Fibroblast of pulmonary artery (primary cell): ENCODE data around the gene FRA10AC1.
A peak's percentile ranks its signal among the peaks of the same experiment; 100 is the strongest.

ENCODE experiments used
- DNase-seq: peaks from one replicate; pipeline ENCODE4 v3.0.0-alpha.2; 2010; ENCODE audit warnings: low read depth
- H3K4me3 ChIP-seq: replicated peaks from 2 replicates; pipeline ENCODE4 v1.5.1; 2011; ENCODE audit warnings: low read depth, mild to moderate bottlenecking, control low read depth, low read length, moderate library complexity
- TF ChIP-seq, protein P1 (sequence below): IDR thresholded peaks from 2 replicates; pipeline ENCODE4 v1.5.1; 2011; ENCODE audit warnings: mild to moderate bottlenecking, control low read depth, low read length, inconsistent platforms; ENCODE audit errors: missing control alignments

The FRA10AC1 gene

DNA sequence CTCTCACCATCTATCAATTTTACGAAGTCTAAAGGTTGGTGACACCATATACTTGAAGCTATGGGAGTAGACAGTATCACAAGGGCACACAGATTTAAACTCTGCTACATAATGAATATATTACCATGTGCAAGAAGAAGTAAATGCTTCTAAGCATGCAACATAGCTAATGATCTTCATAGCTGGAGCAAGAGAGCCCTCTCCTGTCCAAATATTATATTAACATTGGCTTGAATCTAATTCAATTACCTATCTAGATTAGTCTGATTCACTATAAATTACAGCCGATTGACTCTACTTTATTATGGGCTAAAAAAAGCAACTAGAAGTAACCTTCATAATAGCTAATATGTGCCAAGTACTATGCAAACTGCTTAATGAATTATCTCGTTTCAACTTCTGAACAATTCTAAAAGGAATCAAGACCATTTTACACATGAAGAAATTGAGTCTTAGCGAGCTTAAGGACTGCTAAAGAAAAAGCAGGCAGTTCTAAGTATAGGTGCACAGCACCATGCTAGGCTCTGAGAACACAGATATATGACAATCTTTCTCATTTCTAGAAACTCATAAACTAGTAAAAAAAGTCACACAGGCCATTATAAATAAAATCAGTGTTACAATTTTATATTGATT lies 21.9 kb downstream of the FRA10AC1 start:
- TF ChIP-seq, protein P1, sequence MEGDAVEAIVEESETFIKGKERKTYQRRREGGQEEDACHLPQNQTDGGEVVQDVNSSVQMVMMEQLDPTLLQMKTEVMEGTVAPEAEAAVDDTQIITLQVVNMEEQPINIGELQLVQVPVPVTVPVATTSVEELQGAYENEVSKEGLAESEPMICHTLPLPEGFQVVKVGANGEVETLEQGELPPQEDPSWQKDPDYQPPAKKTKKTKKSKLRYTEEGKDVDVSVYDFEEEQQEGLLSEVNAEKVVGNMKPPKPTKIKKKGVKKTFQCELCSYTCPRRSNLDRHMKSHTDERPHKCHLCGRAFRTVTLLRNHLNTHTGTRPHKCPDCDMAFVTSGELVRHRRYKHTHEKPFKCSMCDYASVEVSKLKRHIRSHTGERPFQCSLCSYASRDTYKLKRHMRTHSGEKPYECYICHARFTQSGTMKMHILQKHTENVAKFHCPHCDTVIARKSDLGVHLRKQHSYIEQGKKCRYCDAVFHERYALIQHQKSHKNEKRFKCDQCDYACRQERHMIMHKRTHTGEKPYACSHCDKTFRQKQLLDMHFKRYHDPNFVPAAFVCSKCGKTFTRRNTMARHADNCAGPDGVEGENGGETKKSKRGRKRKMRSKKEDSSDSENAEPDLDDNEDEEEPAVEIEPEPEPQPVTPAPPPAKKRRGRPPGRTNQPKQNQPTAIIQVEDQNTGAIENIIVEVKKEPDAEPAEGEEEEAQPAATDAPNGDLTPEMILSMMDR: peak; percentile 39
- H3K4me3 ChIP-seq: no peak overlapping the region
- peak; percentile 63 for DNase-seq

DNA sequence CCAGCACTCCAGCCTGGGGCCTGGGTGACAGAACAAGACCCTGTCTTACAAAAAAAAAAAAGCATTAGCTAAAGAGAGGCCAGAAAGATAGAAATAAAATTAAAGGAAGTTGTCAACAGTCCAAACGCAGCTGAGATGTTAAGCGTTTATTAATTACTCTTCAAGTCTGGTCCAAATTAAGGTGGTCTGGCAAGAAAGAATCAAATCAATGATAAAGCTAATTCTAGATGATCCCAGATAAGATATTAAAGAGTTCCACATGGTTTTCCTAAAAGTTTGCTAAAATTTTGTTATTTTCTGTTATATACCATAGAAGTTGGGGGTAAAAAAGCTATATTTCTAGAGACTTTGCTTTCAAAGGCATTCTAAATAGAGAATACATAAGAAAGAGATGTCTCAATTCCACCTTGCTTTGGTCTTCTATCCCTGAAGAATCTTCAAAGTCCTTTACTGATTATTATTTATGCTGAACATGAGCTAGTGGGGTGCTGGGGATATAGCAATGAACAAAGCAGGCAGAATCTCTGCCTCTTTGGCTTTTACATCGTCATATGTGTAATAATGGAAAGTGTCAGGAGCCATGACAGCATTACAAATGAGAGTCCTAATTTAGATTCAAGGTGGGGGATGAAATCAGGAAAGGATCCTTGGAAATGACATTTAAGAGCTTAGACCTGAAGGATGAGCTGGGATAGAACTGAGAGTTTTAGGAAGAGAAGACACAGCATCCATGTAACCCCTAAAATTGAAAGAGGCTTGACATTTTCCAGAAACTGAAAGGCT lies 23.4 kb downstream of the FRA10AC1 start:
- H3K4me3 ChIP-seq: no peak overlapping the region
- no peak for DNase-seq
- TF ChIP-seq, protein P1: no peak

DNA sequence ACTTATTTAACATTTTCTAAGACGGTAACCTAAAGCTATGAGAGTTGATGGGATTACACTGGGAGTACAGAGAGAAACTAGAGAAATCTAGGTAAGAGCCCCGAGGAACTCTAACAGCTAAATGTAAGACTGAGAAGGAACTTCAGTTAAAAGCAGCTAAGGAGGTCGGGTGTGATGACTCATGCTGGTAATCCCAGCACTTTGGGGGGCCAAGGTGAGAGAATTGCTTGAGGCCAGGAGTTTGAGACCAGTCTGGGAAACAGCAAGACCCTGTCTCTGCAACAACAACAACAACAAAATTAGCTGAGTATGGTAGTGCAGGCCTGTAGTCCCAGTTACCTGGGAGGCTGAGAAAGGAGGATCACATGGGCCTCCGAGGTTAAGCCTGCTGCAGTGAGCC lies 24.0 kb downstream of the FRA10AC1 start:
- TF ChIP-seq, protein P1: no peak
- no peak overlapping the region for H3K4me3 ChIP-seq
- no peak for DNase-seq

DNA sequence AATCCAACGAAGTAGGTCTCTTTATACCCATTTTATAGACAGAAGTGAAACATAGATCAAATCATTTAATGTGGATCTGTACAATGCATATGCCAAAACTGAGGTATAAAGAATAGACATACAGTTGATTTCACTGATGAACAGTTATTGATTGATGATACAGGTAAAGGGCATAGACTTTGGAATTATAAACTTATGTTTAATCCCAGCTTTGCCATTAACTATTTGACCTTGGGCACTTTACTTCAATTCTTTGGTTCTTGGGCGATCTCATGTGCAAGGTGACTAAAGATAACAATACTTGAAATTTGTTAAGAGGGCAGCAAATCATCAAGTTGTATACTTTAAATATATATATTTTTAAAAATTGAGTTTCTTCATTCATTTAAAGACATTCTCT lies 28.6 kb downstream of the FRA10AC1 start:
- no peak for DNase-seq
- TF ChIP-seq, protein P1: no peak
- H3K4me3 ChIP-seq: no peak overlapping the region

DNA sequence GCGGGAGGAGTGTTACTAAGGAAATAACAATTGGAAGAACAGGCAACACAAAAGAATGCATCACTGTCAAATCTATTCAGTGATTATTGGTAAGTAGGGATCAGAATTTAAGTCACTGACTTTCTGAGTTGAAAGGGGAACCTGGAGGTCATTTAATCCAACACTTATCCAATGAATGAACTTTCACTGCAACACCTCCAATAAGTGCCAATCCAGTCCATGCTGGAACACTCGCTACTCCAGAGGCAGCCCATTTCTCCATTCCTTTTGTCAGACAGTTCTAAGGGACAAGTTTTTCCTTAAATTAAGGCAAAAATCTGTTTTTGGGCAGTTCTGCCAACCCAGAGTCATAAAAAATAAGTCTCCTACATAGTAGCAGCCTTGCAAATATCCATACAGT lies 29.5 kb downstream of the FRA10AC1 start:
- TF ChIP-seq, protein P1: no peak

DNA sequence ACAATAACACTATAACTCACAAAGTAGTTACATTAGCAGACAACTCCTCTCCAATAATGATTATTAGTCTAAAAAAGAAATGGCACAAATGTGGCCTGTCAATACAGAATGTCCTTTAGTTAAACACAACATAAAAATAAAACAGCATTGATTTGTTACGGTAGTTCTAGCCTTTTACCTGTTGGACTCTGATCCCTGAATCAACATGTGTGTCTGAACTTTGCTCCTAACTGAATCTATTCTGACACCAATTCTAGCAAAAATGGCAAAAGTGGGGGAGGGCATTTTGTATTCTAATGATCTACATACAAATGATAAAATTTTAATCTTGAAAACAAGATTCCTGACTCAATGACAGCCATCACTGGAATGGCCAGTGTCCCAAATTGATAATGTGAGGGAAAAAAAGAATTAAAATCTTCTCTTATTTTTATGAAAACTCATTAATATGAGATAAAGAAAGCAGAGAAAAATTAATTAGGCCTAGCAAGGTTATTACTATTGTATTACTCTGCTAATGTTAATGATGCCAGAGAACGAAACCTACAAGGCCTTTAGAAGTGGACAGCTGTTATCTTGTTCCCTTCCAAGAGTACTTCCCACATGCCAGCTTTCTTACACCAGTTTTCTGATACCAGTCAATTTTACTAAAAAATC lies 30.2 kb downstream of the FRA10AC1 start:
- no peak for DNase-seq
- TF ChIP-seq, protein P1: no peak
- H3K4me3 ChIP-seq: no peak overlapping the region

More for the DNA sequence above, 29.5 kb downstream of the FRA10AC1 start:
- no peak for DNase-seq
- no peak overlapping the region for H3K4me3 ChIP-seq
